NB4 (cell line): ENCODE results near the gene ABLIM3.

Experiments
- CTCF ChIP-seq: IDR thresholded peaks from one replicate; pipeline ENCODE4 v1.5.1; 2012; ENCODE audit warnings: low read depth, low read length
- MAX ChIP-seq: IDR thresholded peaks from 2 replicates; pipeline ENCODE4 v1.6.1; 2011; ENCODE audit warnings: low read depth, low read length
- MYC ChIP-seq: IDR thresholded peaks from 2 replicates; pipeline ENCODE4 v1.6.1; 2011; ENCODE audit warnings: low read depth, low read length
- POLR2A ChIP-seq: IDR thresholded peaks from 2 replicates; pipeline ENCODE4 v1.6.1; 2011; ENCODE audit warnings: mild to moderate bottlenecking; ENCODE audit not compliant: insufficient read length; ENCODE audit errors: extremely low read depth

- TF ChIP-seq POLR2A = no peak
- no peak for TF ChIP-seq CTCF
- TF ChIP-seq MYC = no peak
- TF ChIP-seq MAX = no peak
Observed at GRCh38 chr5:149239917-149240316, 98.6 kb downstream of the ABLIM3 start.
